GM12878 (cell line): ENCODE data around the gene SPESP1. TPM values are rescaled to one million over a fixed set of nuclear protein-coding genes. Genes with fewer than 3 reads are reported as not detected.

Experiments used
- ATAC-seq: fragments of 200-7000 bp; cut with Tn5 transposase; 3 replicates; pipeline ENCODE4 v1.9.1; 2020; ENCODE audit warnings: mild to moderate bottlenecking, moderate library complexity
- Bru-seq: library from RNA; stranded (reverse); fragments of 400-500 nt; gene quantifications from one replicate; lab custom pipeline; 2021; lab: Mats Ljungman, UMichigan
- BruChase-seq, 2 experiments: library from RNA; stranded (reverse); fragments of 400-500 nt; gene quantifications; one replicate each; lab custom pipeline; 2021; lab: Mats Ljungman, UMichigan
- BruUV-seq: library from RNA; stranded (reverse); fragments of 400-500 nt; replicated peaks from 2 replicates; lab custom pipeline; 2021; lab: Mats Ljungman, UMichigan
- CTCF ChIA-PET: fragments of 300-600 bp; sonication (Branson Sonifier 250); formaldehyde crosslinking; extraction: SDS; loops from one replicate; lab custom pipeline; 2021; ENCODE audit warnings: inconsistent platforms; lab: Yijun Ruan, JAX
- POLR2A ChIA-PET: fragments of 350-600 bp; formaldehyde crosslinking; extraction: SDS; loops from one replicate; lab custom pipeline; 2021; ENCODE audit warnings: inconsistent platforms; lab: Charles Lee
- RAD21 ChIA-PET: fragments of 300-600 bp; sonication (Branson Sonifier 250); formaldehyde crosslinking; loops from one replicate; lab custom pipeline; 2023; ENCODE audit warnings: antibody characterized with exemption; ENCODE audit not compliant: unreplicated experiment; lab: Charles Lee
- SMC1A ChIA-PET: fragments of 300-600 bp; sonication (Branson Sonifier 250); formaldehyde crosslinking; loops from one replicate; lab custom pipeline; 2023; ENCODE audit not compliant: unreplicated experiment, uncharacterized antibody; lab: Charles Lee
- DNase-seq: peaks from one replicate; pipeline ENCODE4 v3.0.0-alpha.2; 2011; ENCODE audit warnings: low read depth, low spot score
- FAIRE-seq: peaks from 3 replicates; lab custom pipeline; 2011; peaks lifted over from hg19 to GRCh38; lab: Jason Lieb, UNC
- H2AFZ ChIP-seq: 2 replicates; pipeline ENCODE4 v1.6.0; 2011; ENCODE audit warnings: low read depth, low read length, control low read depth; ENCODE audit not compliant: control insufficient read depth
- H3K27ac ChIP-seq: 2 replicates; pipeline ENCODE4 v1.5.1; 2011; ENCODE audit warnings: control low read depth; ENCODE audit not compliant: control insufficient read depth, insufficient read depth
- H3K27me3 ChIP-seq, 2 experiments: replicated peaks in 1 of 2; 2 replicates each; pipeline versions ENCODE4 v1.6.0 to v1.6.1; 2011; ENCODE audit warnings: low read length in 1 of 2; ENCODE audit not compliant: control insufficient read depth in 2 of 2, insufficient read depth in 2 of 2
- H3K36me3 ChIP-seq, 2 experiments: 2 replicates each; pipeline ENCODE4 v1.5.1; 2011; ENCODE audit warnings: low read length in 1 of 2; ENCODE audit not compliant: control insufficient read depth in 2 of 2, insufficient read depth in 2 of 2
- H3K4me1 ChIP-seq: 2 replicates; pipeline ENCODE4 v1.6.1; 2011; ENCODE audit warnings: mild to moderate bottlenecking, low read length, moderate library complexity, mixed read lengths; ENCODE audit not compliant: control insufficient read depth, insufficient read depth
- H3K4me2 ChIP-seq: 2 replicates; pipeline ENCODE4 v1.6.0; 2011; ENCODE audit warnings: control low read depth; ENCODE audit not compliant: control insufficient read depth, insufficient read depth
- H3K4me3 ChIP-seq: fragments of 200-600 bp; sonication (generic); 2 replicates; pipeline ENCODE4 v1.5.1; 2016
- H3K79me2 ChIP-seq: 2 replicates; pipeline ENCODE4 v1.6.0; 2011; ENCODE audit warnings: low read length; ENCODE audit not compliant: control insufficient read depth, insufficient read depth
- H3K9ac ChIP-seq: 2 replicates; pipeline ENCODE4 v1.8.0; 2011; ENCODE audit warnings: low read length, control low read depth, mixed read lengths; ENCODE audit not compliant: control insufficient read depth, insufficient read depth
- H3K9me3 ChIP-seq: replicated peaks from 3 replicates; pipeline ENCODE4 v1.5.1; 2011; ENCODE audit warnings: mild to moderate bottlenecking, low read length; ENCODE audit not compliant: control insufficient read depth, insufficient read depth
- H4K20me1 ChIP-seq: 2 replicates; pipeline ENCODE4 v1.6.0; 2011; ENCODE audit not compliant: control insufficient read depth, insufficient read depth
- BACH1 ChIP-seq: fragments of 450-650 bp; IDR thresholded peaks from 2 replicates; pipeline ENCODE4 v1.6.1; 2017; ENCODE audit warnings: mild to moderate bottlenecking, borderline replicate concordance
- DPF2 ChIP-seq: fragments of 450-650 bp; IDR thresholded peaks from 2 replicates; pipeline ENCODE4 v1.6.1; 2017; ENCODE audit warnings: mild to moderate bottlenecking
- E2F8 ChIP-seq: fragments of 450-650 bp; IDR thresholded peaks from 2 replicates; pipeline ENCODE4 v1.6.1; 2018; ENCODE audit warnings: mild to moderate bottlenecking, low read depth, moderate library complexity; ENCODE audit not compliant: partially characterized antibody
- ESRRA ChIP-seq: IDR thresholded peaks from 2 replicates; pipeline ENCODE4 v1.6.1; 2012; ENCODE audit warnings: mild to moderate bottlenecking, low read length, improper control_type of control experiment
- FOXK2 ChIP-seq: fragments of 450-650 bp; IDR thresholded peaks from 2 replicates; pipeline ENCODE4 v1.6.1; 2017; ENCODE audit warnings: mild to moderate bottlenecking, moderate library complexity
- HCFC1 ChIP-seq: fragments of 150-350 bp; IDR thresholded peaks from 2 replicates; pipeline ENCODE4 v1.6.1; 2014; ENCODE audit warnings: low read length
- HSF1 ChIP-seq: fragments of 150-350 bp; IDR thresholded peaks from 2 replicates; pipeline ENCODE4 v1.6.1; 2014; ENCODE audit warnings: mild to moderate bottlenecking, low read depth, low read length
- IKZF1 ChIP-seq: fragments of 450-650 bp; conservative IDR thresholded peaks from 2 replicates; pipeline ENCODE4 v1.6.1; 2017; ENCODE audit warnings: antibody characterized with exemption, mild to moderate bottlenecking
- IRF4 ChIP-seq: IDR thresholded peaks from 2 replicates; pipeline ENCODE4 v1.6.1; 2011; ENCODE audit warnings: low read depth, low read length
- JUND ChIP-seq: IDR thresholded peaks from 2 replicates; pipeline ENCODE4 v1.6.1; 2012; ENCODE audit warnings: low read depth, mild to moderate bottlenecking, low read length, improper control_type of control experiment, moderate library complexity
- KAT2A ChIP-seq: conservative IDR thresholded peaks from 2 replicates; pipeline ENCODE4 v1.6.1; 2011; ENCODE audit warnings: low read depth, low read length; ENCODE audit not compliant: control insufficient read depth
- NR2C2 ChIP-seq: IDR thresholded peaks from 2 replicates; pipeline ENCODE4 v1.6.1; 2011; ENCODE audit warnings: borderline replicate concordance, low read depth; ENCODE audit not compliant: control insufficient read depth, insufficient read length
- RFX5 ChIP-seq: IDR thresholded peaks from 2 replicates; pipeline ENCODE4 v1.6.1; 2011; ENCODE audit warnings: low read depth, low read length, improper control_type of control experiment
- SMAD1 ChIP-seq: fragments of 450-650 bp; IDR thresholded peaks from 2 replicates; pipeline ENCODE4 v1.6.1; 2018; ENCODE audit warnings: mild to moderate bottlenecking, low read depth; ENCODE audit not compliant: partially characterized antibody
- TBL1XR1 ChIP-seq: IDR thresholded peaks from 2 replicates; pipeline ENCODE4 v1.6.1; 2012; ENCODE audit warnings: low read depth, low read length, improper control_type of control experiment
- ZBTB33 ChIP-seq: fragments of 450-650 bp; IDR thresholded peaks from 2 replicates; pipeline ENCODE4 v1.6.1; 2017; ENCODE audit warnings: mild to moderate bottlenecking
- WGBS: methylation state at CpG from one replicate; pipeline ENCODE4 v1.1.6; 2016; ENCODE audit warnings: low lambda C conversion rate; ENCODE audit not compliant: insufficient replicate concordance, insufficient coverage; ENCODE audit errors: missing lambda C conversion rate; 5-methylcytosine and 5-hydroxymethylcytosine counted together
- in situ Hi-C: fragments of 300-500 bp; cut with MboI; formaldehyde crosslinking; loops from 9 replicates; pipeline ENCODE4 v1.14.3; 2018; ENCODE audit warnings: mixed read lengths
- intact Hi-C: fragments of 100-400 bp; cut with micrococcal nuclease; formaldehyde crosslinking; loops from one replicate; pipeline ENCODE4 v1.14.2; 2022; ENCODE audit not compliant: unreplicated experiment
- long read RNA-seq, 2 experiments: library from polyadenylated mRNA; unstranded; transcript quantifications; one replicate each; pipeline ENCODE4 v2.0.0, GENCODE V29; 2019 to 2020
- polyA minus RNA-seq, 3 experiments: library from RNA; depleted of rRNA, polyadenylated mRNA; stranded (reverse); fragments of >200 nt; gene quantifications; 2 replicates each; pipeline ENCODE4 v1.2.3, GENCODE V29; 2011
- polyA plus RNA-seq, 11 experiments: library from polyadenylated mRNA; depleted of rRNA in 4 of 11; unstranded in 6 of 11; stranded (reverse) in 5 of 11; fragments of >200 nt; fragmentation: Nextera tagmentation in 4 of 11; fragmentation: Illumina TruSeq in 1 of 11; extraction: Ambion mirVana in 4 of 11; extraction: Trizol in 1 of 11; gene quantifications; 1 replicate in 1 of 11; 2 replicates in 10 of 11; pipeline versions ENCODE4 v1.2.1 to v1.2.3, GENCODE V29; 2011 to 2016; ENCODE audit warnings: inconsistent platforms in 2 of 11, missing spikeins in 2 of 11, low read depth in 1 of 11
- total RNA-seq, 4 experiments: library from RNA; depleted of rRNA in 3 of 4; stranded (reverse); fragments of >200 nt in 3 of 4; fragmentation: Illumina TruSeq in 1 of 4; extraction: Trizol in 1 of 4; gene quantifications; 2 replicates each; pipeline versions ENCODE4 v1.2.1 to v1.2.3, GENCODE V29; 2013 to 2021

The SPESP1 gene
- not detected in 2 replicates for total RNA-seq (2013; cell fraction: nucleolus; rRNA removed)
- not detected in 2 replicates for total RNA-seq (2014; rRNA removed)
- total RNA-seq (2014; rRNA removed; fragmentation: Illumina TruSeq; extraction: Trizol): not detected in 2 replicates
- total RNA-seq (2021): not detected in 2 replicates
- not detected for polyA plus RNA-seq (2011; ENCODE audit: low read depth)
- polyA plus RNA-seq (2011; rRNA removed): not detected in 2 replicates
- not detected in 2 replicates for polyA plus RNA-seq (2011; cell fraction: cytosol; rRNA removed)
- not detected in 2 replicates for polyA plus RNA-seq (2011; cell fraction: nucleus; rRNA removed)
- polyA plus RNA-seq (2012): not detected in 2 replicates
- polyA plus RNA-seq (2014; fragmentation: Illumina TruSeq; extraction: Trizol): not detected in 2 replicates
- polyA plus RNA-seq (2014; fragmentation: Nextera tagmentation; extraction: Ambion mirVana): not detected
- polyA plus RNA-seq (2014; rRNA removed): not detected in 2 replicates
- not detected for polyA plus RNA-seq (2016; fragmentation: Nextera tagmentation; extraction: Ambion mirVana)
- not detected in 2 replicates for polyA minus RNA-seq (2011; rRNA and poly(A)+ RNA removed)
- not detected in 2 replicates for polyA minus RNA-seq (2011; cell fraction: cytosol; rRNA and poly(A)+ RNA removed)
- not detected in 2 replicates for polyA minus RNA-seq (2011; cell fraction: nucleus; rRNA and poly(A)+ RNA removed)
- Bru-seq, nascent RNA: not detected
- percentile 25 among the genes with signal in this experiment for BruChase-seq, experiment 1, labeled RNA remaining after a 6-hour chase
- not detected for BruChase-seq, experiment 2, labeled RNA remaining after a 2-hour chase
- long read RNA-seq, experiment 1: 0 reads
- long read RNA-seq, experiment 2: 0 reads

GRCh38 chr15:68930268-68931022 lies at the start of gene SPESP1:
SPESP1 (plus strand) TSS chr15:68930525; CDS start chr15:68930654, 129 bp downstream.
- 91% methylated on average over 46 of the region's 72 CpGs for WGBS
- DNase-seq (no peak), FAIRE-seq (no peak), ATAC-seq (no peak)
- Histone ChIP-seq H3K27me3 (peaks cover 0 to 3% of the 10 kb centered on the region in 2 experiments; a peak in 1 of 4 replicates), H3K4me2 (no peak within 1 kb of the TSS), H3K9me3 (no peaks in the 10 kb centered on the region; the same call in 2 of the 3 replicates), H2AFZ (no peak within 1 kb of the TSS), H3K4me3 (no peak within 1 kb of the TSS), H3K36me3 (no peaks in the 10 kb centered on the region), H3K4me1 (no peaks in the 10 kb centered on the region), H3K9ac (no peak within 1 kb of the TSS), H3K79me2 (no peaks in the 10 kb centered on the region), H4K20me1 (no peaks in the 10 kb centered on the region), H3K27ac (no peak within 1 kb of the TSS)
- CTCF ChIA-PET: no interaction called here
- RAD21 ChIA-PET: no interaction called here
- POLR2A ChIA-PET: no interaction called here
- intact Hi-C loops (no loop called here), in situ Hi-C loops (no loop called here)
- BruUV-seq: no TSS peak
- SMC1A ChIA-PET: no interaction called here
- no peak for TF ChIP-seq RFX5
- TF ChIP-seq IKZF1: no peak
- TF ChIP-seq HCFC1: no peak
- no peak for TF ChIP-seq ESRRA
- TF ChIP-seq FOXK2: no peak
- TF ChIP-seq ZBTB33: no peak
- TF ChIP-seq BACH1: no peak
- TF ChIP-seq TBL1XR1: no peak
- no peak for TF ChIP-seq JUND
- TF ChIP-seq E2F8: no peak
- TF ChIP-seq KAT2A: no peak
- TF ChIP-seq HSF1: no peak
- TF ChIP-seq IRF4: no peak
- no peak for TF ChIP-seq NR2C2
- TF ChIP-seq DPF2: no peak
- no peak for TF ChIP-seq SMAD1
